H9 (cell line): Measurements from ENCODE around the gene PDX1. TPM values are rescaled to one million over a fixed set of nuclear protein-coding genes. Genes with fewer than 3 reads are reported as not detected.

Experiments
- DNase-seq: peaks from one replicate; pipeline ENCODE4 v3.0.0-alpha.2; 2017
- H2AFZ ChIP-seq: one replicate; pipeline ENCODE4 v1.6.1; 2013; ENCODE audit warnings: mild to moderate bottlenecking, low read length, control low read depth, moderate library complexity
- H2AK5ac ChIP-seq: 2 replicates; pipeline ENCODE4 v1.6.1; 2013; ENCODE audit warnings: low read length, control low read depth, mixed read lengths; ENCODE audit not compliant: insufficient read length
- H2BK120ac ChIP-seq: one replicate; pipeline ENCODE4 v1.6.1; 2013; ENCODE audit warnings: low read depth, mild to moderate bottlenecking, low read length, control low read depth, inconsistent platforms; ENCODE audit not compliant: poor library complexity, severe bottlenecking
- H2BK12ac ChIP-seq: 2 replicates; pipeline ENCODE4 v1.6.1; 2013; ENCODE audit warnings: low read length, control low read depth, mixed read lengths, low read depth; ENCODE audit not compliant: insufficient read length
- H2BK15ac ChIP-seq: 2 replicates; pipeline ENCODE4 v1.6.1; 2013; ENCODE audit warnings: low read depth, low read length, control low read depth
- H2BK20ac ChIP-seq: one replicate; pipeline ENCODE4 v1.6.1; 2013; ENCODE audit warnings: low read depth, mild to moderate bottlenecking, low read length, control low read depth, inconsistent platforms; ENCODE audit not compliant: poor library complexity, severe bottlenecking
- H2BK5ac ChIP-seq: 2 replicates; pipeline ENCODE4 v1.6.1; 2013; ENCODE audit warnings: low read length, control low read depth, mixed read lengths; ENCODE audit not compliant: insufficient read length
- H3K14ac ChIP-seq: 2 replicates; pipeline ENCODE4 v1.6.1; 2013; ENCODE audit warnings: low read length, control low read depth; ENCODE audit not compliant: insufficient read depth
- H3K18ac ChIP-seq: 2 replicates; pipeline ENCODE4 v1.6.1; 2013; ENCODE audit warnings: low read depth, mild to moderate bottlenecking, mixed read lengths, low read length, control low read depth; ENCODE audit not compliant: insufficient read length
- H3K23ac ChIP-seq: 2 replicates; pipeline ENCODE4 v1.6.1; 2013; ENCODE audit warnings: low read length, control low read depth, mixed read lengths, low read depth; ENCODE audit not compliant: insufficient read length
- H3K23me2 ChIP-seq: 2 replicates; pipeline ENCODE4 v1.6.1; 2013; ENCODE audit warnings: low read depth, mild to moderate bottlenecking, mixed read lengths, low read length, control low read depth; ENCODE audit not compliant: insufficient read length, poor library complexity, severe bottlenecking
- H3K27ac ChIP-seq: 2 replicates; pipeline ENCODE4 v1.5.1; 2013; ENCODE audit warnings: low read length, control low read depth, mixed read lengths, low read depth; ENCODE audit not compliant: insufficient read length
- H3K27me3 ChIP-seq: 2 replicates; pipeline ENCODE4 v1.6.1; 2013; ENCODE audit warnings: low read length, control low read depth, inconsistent platforms; ENCODE audit not compliant: insufficient read depth
- H3K4ac ChIP-seq: 2 replicates; pipeline ENCODE4 v1.6.1; 2013; ENCODE audit warnings: low read depth, mild to moderate bottlenecking, control low read depth, inconsistent platforms, low read length, moderate library complexity
- H3K4me1 ChIP-seq: 2 replicates; pipeline ENCODE4 v1.6.1; 2013; ENCODE audit warnings: low read length, control low read depth, inconsistent platforms; ENCODE audit not compliant: insufficient read depth
- H3K4me2 ChIP-seq: 2 replicates; pipeline ENCODE4 v1.6.1; 2013; ENCODE audit warnings: low read length, control low read depth, mixed read lengths; ENCODE audit not compliant: insufficient read length, insufficient read depth
- H3K56ac ChIP-seq: 2 replicates; pipeline ENCODE4 v1.6.1; 2013; ENCODE audit warnings: low read depth, mild to moderate bottlenecking, mixed read lengths, low read length, control low read depth; ENCODE audit not compliant: insufficient read length
- H3K79me1 ChIP-seq: 2 replicates; pipeline ENCODE4 v1.6.1; 2013; ENCODE audit warnings: low read depth, mild to moderate bottlenecking, moderate library complexity, low read length, control low read depth, inconsistent platforms; ENCODE audit not compliant: insufficient read depth, poor library complexity, severe bottlenecking
- H3K79me2 ChIP-seq: 2 replicates; pipeline ENCODE4 v1.6.1; 2013; ENCODE audit warnings: low read length, control low read depth, inconsistent platforms; ENCODE audit not compliant: insufficient read depth
- H3K9ac ChIP-seq: 2 replicates; pipeline ENCODE4 v1.6.1; 2013; ENCODE audit warnings: low read length, control low read depth, mixed read lengths; ENCODE audit not compliant: insufficient read length; ENCODE audit errors: extremely low read depth
- H3K9me3 ChIP-seq: one replicate; pipeline ENCODE4 v1.6.1; 2013; ENCODE audit warnings: low read depth, low read length, inconsistent platforms; ENCODE audit not compliant: control insufficient read depth
- H3T11ph ChIP-seq: one replicate; pipeline ENCODE4 v1.6.1; 2013; ENCODE audit warnings: mild to moderate bottlenecking, low read length, control low read depth, inconsistent platforms
- H4K20me1 ChIP-seq: one replicate; pipeline ENCODE4 v1.6.1; 2013; ENCODE audit not compliant: control insufficient read depth, insufficient read length, insufficient read depth
- H4K5ac ChIP-seq: 2 replicates; pipeline ENCODE4 v1.6.1; 2013; ENCODE audit warnings: low read depth, mild to moderate bottlenecking, mixed read lengths, low read length, control low read depth; ENCODE audit not compliant: insufficient read length
- H4K8ac ChIP-seq: replicated peaks from 2 replicates; pipeline ENCODE4 v1.6.1; 2013; ENCODE audit warnings: low read length, control low read depth, mixed read lengths, low read depth; ENCODE audit not compliant: insufficient read length
- H4K91ac ChIP-seq: 2 replicates; pipeline ENCODE4 v1.6.1; 2013; ENCODE audit warnings: low read depth, mild to moderate bottlenecking, moderate library complexity, mixed read lengths, low read length, control low read depth; ENCODE audit not compliant: insufficient read length
- H3K27ac Mint-ChIP-seq, 3 experiments: 2 replicates in 2 of 3; 3 replicates in 1 of 3; pipeline ENCODE4 v1.8.0; 2020 to 2021; ENCODE audit warnings: mixed read lengths in 3 of 3, mild to moderate bottlenecking in 1 of 3, moderate library complexity in 1 of 3
- H3K27me3 Mint-ChIP-seq: 2 replicates; pipeline ENCODE4 v1.8.0; 2021; ENCODE audit warnings: low read depth, mild to moderate bottlenecking, moderate library complexity, mixed read lengths
- H3K36me3 Mint-ChIP-seq, 3 experiments: 2 replicates in 2 of 3; 3 replicates in 1 of 3; pipeline ENCODE4 v1.8.0; 2020 to 2021; ENCODE audit warnings: low read depth in 3 of 3, mixed read lengths in 3 of 3; ENCODE audit not compliant: insufficient read depth in 1 of 3
- H3K4me1 Mint-ChIP-seq, 2 experiments: 2 replicates each; pipeline ENCODE4 v1.8.0; 2020; ENCODE audit warnings: mixed read lengths in 2 of 2
- H3K4me3 Mint-ChIP-seq, 2 experiments: 2 replicates in 1 of 2; 3 replicates in 1 of 2; pipeline ENCODE4 v1.8.0; 2020 to 2021; ENCODE audit warnings: mild to moderate bottlenecking in 2 of 2, mixed read lengths in 2 of 2, moderate library complexity in 1 of 2
- H3K9me3 Mint-ChIP-seq, 2 experiments: 2 replicates in 1 of 2; 3 replicates in 1 of 2; pipeline ENCODE4 v1.8.0; 2020; ENCODE audit warnings: mild to moderate bottlenecking in 2 of 2, mixed read lengths in 2 of 2, moderate library complexity in 1 of 2
- CTCF ChIP-seq: fragments of 200-600 bp; sonication (generic); conservative IDR thresholded peaks from 3 replicates; pipeline ENCODE4 v1.8.0; 2021; ENCODE audit warnings: antibody characterized with exemption, mild to moderate bottlenecking
- total RNA-seq: library from RNA; stranded (reverse); gene quantifications from 2 replicates; pipeline ENCODE4 v1.2.1, GENCODE V29; 2021

Gene PDX1
- total RNA-seq, 1 experiment from 2014 or later: not detected

GRCh38 chr13:27929868-27930267, 10.1 kb downstream of the PDX1 start:
- Histone ChIP-seq H4K91ac (no peak overlapping the region), H2BK20ac (no peak overlapping the region), H3K79me2 (no peaks in the 10 kb centered on the region), H3K23me2 (no peaks in the 10 kb centered on the region), H3K23ac (no peak overlapping the region), H2BK15ac (no peak overlapping the region), H3K4ac (no peak overlapping the region), H4K5ac (no peak overlapping the region), H3K9ac (no peak overlapping the region), H4K20me1 (no peaks in the 10 kb centered on the region), H3K27me3 (peaks cover 77% of the 10 kb centered on the region), H2BK12ac (no peak overlapping the region), H3K9me3 (no peaks in the 10 kb centered on the region), H3K79me1 (no peaks in the 10 kb centered on the region), H3K4me2 (no peak overlapping the region), H3K56ac (no peak overlapping the region), H3K4me1 (no peaks in the 10 kb centered on the region), H3K27ac (no peak overlapping the region), H2AFZ (no peak overlapping the region), H3T11ph (no peak overlapping the region), H4K8ac (no peak overlapping the region), H2BK120ac (no peak overlapping the region), H2AK5ac (no peak overlapping the region), H3K18ac (no peak overlapping the region), H3K14ac (no peak overlapping the region), H2BK5ac (no peak overlapping the region)
- H3K9me3 Mint-ChIP-seq: peaks cover 2 to 4% of the 10 kb centered on the region in 2 experiments; a peak in 3 of 5 replicates
- H3K4me1 Mint-ChIP-seq: peaks cover 2 to 26% of the 10 kb centered on the region in 2 experiments; a peak in 3 of 4 replicates
- no peak for DNase-seq
- peaks cover 91% of the 10 kb centered on the region for H3K27me3 Mint-ChIP-seq
- no peak overlapping the region for H3K27ac Mint-ChIP-seq
- H3K4me3 Mint-ChIP-seq: no peak overlapping the region; a peak in 1 of 5 replicates
- no peaks in the 10 kb centered on the region for H3K36me3 Mint-ChIP-seq
- TF ChIP-seq CTCF: no peak
